ENCODE measurements around the gene SPZ1.
"Not testable (repeated sequence)": the region's sequence is repeated elsewhere in the genome, so short reads cannot be mapped to it uniquely, and the experiment has no call there.

SPZ1 gene

DNA sequence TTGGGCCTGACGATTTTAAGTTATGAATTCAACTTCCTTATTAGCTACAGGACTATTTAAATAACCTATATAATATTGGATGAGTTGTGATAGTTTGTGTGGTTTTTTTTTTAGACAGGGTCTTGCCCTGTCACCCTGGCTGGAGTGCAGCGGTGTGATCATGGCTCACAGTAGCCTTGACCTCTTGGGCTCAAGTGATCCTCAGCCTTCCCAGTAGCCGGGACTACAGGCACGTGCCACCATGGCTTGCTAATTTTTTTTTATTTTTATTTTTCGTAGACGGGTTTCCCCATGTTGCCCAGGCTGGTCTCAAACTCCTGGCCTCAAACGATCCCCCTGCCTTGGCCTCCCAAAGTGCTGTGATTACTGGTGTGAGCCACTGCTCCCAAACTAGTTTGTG is 17.6 kb downstream of the SPZ1 start:
- H3K27ac ChIP-seq (ENCODE audit: low read depth, low read length), result no peak overlapping the region
- H3K9ac ChIP-seq (ENCODE audit: low read depth, low read length), result no peak overlapping the region
- H3K27me3 ChIP-seq (ENCODE audit: control insufficient read depth, insufficient read depth, low read length), result no peaks in the 10 kb centered on the region
- H3K9me3 ChIP-seq (ENCODE audit: control insufficient read depth, insufficient read depth, low read length), result no peaks in the 10 kb centered on the region
- H3K4me3 ChIP-seq (ENCODE audit: low read depth, low read length), result no peak overlapping the region
- no peaks in the 10 kb centered on the region for H3K4me1 ChIP-seq (ENCODE audit: control insufficient read depth, insufficient read depth, low read length)
- no peaks in the 10 kb centered on the region for H3K36me3 ChIP-seq (ENCODE audit: control insufficient read depth, insufficient read depth, low read length)

DNA sequence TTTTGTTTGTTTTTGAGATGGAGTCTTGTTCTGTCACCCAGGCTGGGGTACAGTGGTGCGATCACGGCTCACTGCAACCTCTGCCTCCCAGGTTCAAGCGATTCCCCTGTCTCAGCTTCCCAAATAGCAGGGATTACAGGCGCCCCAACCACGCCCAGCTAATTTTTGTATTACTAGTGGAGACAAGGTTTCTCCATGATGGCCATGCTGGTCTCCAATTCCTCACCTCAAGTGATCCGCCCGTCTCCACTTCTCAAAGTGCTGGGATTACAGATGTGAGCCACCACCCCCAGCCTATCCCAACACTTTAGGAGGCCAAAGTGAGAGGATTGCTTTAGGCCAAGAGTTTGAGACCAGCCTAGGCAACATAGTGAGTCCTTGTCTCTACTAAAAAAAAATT is 19.3 kb downstream of the SPZ1 start:
- no peaks in the 10 kb centered on the region for H3K4me1 ChIP-seq (ENCODE audit: control insufficient read depth, insufficient read depth, low read length)
- no peaks in the 10 kb centered on the region for H3K9me3 ChIP-seq (ENCODE audit: control insufficient read depth, insufficient read depth, low read length)

GRCh38 chr5:80341016-80341775 is 21.4 kb downstream of the SPZ1 start:
- Histone ChIP-seq H3K4me1 (ENCODE audit: control insufficient read depth, insufficient read depth, low read length) (no peaks in the 10 kb centered on the region), H3K9me3 (ENCODE audit: control insufficient read depth, insufficient read depth, low read length) (no peaks in the 10 kb centered on the region), H3K27ac (ENCODE audit: low read depth, low read length) (no peak overlapping the region), H3K36me3 (ENCODE audit: control insufficient read depth, insufficient read depth, low read length) (no peaks in the 10 kb centered on the region), H3K9ac (ENCODE audit: low read depth, low read length) (no peak overlapping the region), H3K4me3 (ENCODE audit: low read depth, low read length) (no peak overlapping the region), H3K27me3 (ENCODE audit: control insufficient read depth, insufficient read depth, low read length) (no peaks in the 10 kb centered on the region)

More for the DNA sequence above, 19.3 kb downstream of the SPZ1 start:
- Histone ChIP-seq H3K27me3 (ENCODE audit: control insufficient read depth, insufficient read depth, low read length) (no peaks in the 10 kb centered on the region), H3K27ac (ENCODE audit: low read depth, low read length) (no peak overlapping the region), H3K36me3 (ENCODE audit: control insufficient read depth, insufficient read depth, low read length) (no peaks in the 10 kb centered on the region), H3K4me3 (ENCODE audit: low read depth, low read length) (no peak overlapping the region), H3K9ac (ENCODE audit: low read depth, low read length) (no peak overlapping the region)

DNA sequence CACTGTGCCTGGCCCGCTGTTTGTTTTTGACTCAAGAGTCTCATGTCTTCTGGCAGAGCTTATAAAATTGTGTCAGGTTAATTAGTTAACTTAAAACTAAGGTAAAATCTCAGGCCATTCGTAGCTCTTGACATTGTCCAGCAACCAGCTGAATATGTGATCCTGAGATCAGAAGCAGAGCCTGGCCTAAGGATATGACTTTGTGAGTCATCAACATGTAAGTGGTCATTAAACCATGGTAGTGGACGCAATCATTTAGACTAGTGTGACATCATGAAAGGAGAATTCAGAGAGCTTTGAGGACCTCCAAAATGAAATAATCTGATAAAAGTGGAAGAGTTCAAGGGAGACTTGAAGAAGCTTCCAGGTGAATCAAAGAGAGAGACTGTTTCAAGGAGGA is 23.3 kb downstream of the SPZ1 start:
- Histone ChIP-seq H3K27ac (ENCODE audit: low read depth, low read length) (no peak overlapping the region), H3K36me3 (ENCODE audit: control insufficient read depth, insufficient read depth, low read length) (no peaks in the 10 kb centered on the region), H3K4me3 (ENCODE audit: low read depth, low read length) (no peak overlapping the region), H3K9me3 (ENCODE audit: control insufficient read depth, insufficient read depth, low read length) (no peaks in the 10 kb centered on the region), H3K9ac (ENCODE audit: low read depth, low read length) (no peak overlapping the region), H3K27me3 (ENCODE audit: control insufficient read depth, insufficient read depth, low read length) (no peaks in the 10 kb centered on the region), H3K4me1 (ENCODE audit: control insufficient read depth, insufficient read depth, low read length) (no peaks in the 10 kb centered on the region)

DNA sequence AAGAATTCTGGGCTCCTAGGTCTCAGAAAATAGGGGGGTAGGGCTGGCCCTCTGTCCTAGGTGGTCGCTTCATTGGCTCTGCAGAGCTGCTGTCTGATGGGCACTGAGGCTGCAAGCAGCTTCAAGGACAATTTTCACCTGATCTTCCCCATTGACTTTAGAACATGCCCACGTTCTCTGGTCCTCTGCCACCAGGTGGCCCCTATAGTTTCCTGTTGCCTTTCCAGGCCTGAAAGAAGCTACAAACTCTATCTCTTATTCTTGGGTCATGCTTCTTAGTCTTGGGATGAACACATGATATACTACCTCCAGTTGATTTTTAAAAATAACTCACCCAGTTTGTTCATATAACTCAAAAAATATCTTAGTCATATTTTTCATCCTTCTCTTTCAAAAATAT is 26.3 kb downstream of the SPZ1 start:
- no peaks in the 10 kb centered on the region for H3K4me1 ChIP-seq (ENCODE audit: control insufficient read depth, insufficient read depth, low read length)
- no peaks in the 10 kb centered on the region for H3K27me3 ChIP-seq (ENCODE audit: control insufficient read depth, insufficient read depth, low read length)
- H3K9me3 ChIP-seq (ENCODE audit: control insufficient read depth, insufficient read depth, low read length), result no peaks in the 10 kb centered on the region
- no peak overlapping the region for H3K4me3 ChIP-seq (ENCODE audit: low read depth, low read length)
- H3K36me3 ChIP-seq (ENCODE audit: control insufficient read depth, insufficient read depth, low read length), result no peaks in the 10 kb centered on the region
- H3K27ac ChIP-seq (ENCODE audit: low read depth, low read length), result no peak overlapping the region
- no peak overlapping the region for H3K9ac ChIP-seq (ENCODE audit: low read depth, low read length)

GRCh38 chr5:80348171-80348570 is 28.4 kb downstream of the SPZ1 start:
- Histone ChIP-seq H3K9me3 (ENCODE audit: control insufficient read depth, insufficient read depth, low read length) (no peaks in the 10 kb centered on the region), H3K4me1 (ENCODE audit: control insufficient read depth, insufficient read depth, low read length) (no peaks in the 10 kb centered on the region), H3K9ac (ENCODE audit: low read depth, low read length) (no peak overlapping the region), H3K27me3 (ENCODE audit: control insufficient read depth, insufficient read depth, low read length) (no peaks in the 10 kb centered on the region), H3K36me3 (ENCODE audit: control insufficient read depth, insufficient read depth, low read length) (no peaks in the 10 kb centered on the region), H3K27ac (ENCODE audit: low read depth, low read length) (no peak overlapping the region), H3K4me3 (ENCODE audit: low read depth, low read length) (no peak overlapping the region)

- not testable (repeated sequence) for H3K27ac ChIP-seq (ENCODE audit: low read depth, low read length); H3K4me3 ChIP-seq (ENCODE audit: low read depth, low read length); H3K9ac ChIP-seq (ENCODE audit: low read depth, low read length); H3K36me3 ChIP-seq (ENCODE audit: control insufficient read depth, insufficient read depth, low read length); H3K4me1 ChIP-seq (ENCODE audit: control insufficient read depth, insufficient read depth, low read length); H3K27me3 ChIP-seq (ENCODE audit: control insufficient read depth, insufficient read depth, low read length); H3K9me3 ChIP-seq (ENCODE audit: control insufficient read depth, insufficient read depth, low read length)
Measured at GRCh38 chr5:80351019-80351418, 31.2 kb downstream of the SPZ1 start.

DNA sequence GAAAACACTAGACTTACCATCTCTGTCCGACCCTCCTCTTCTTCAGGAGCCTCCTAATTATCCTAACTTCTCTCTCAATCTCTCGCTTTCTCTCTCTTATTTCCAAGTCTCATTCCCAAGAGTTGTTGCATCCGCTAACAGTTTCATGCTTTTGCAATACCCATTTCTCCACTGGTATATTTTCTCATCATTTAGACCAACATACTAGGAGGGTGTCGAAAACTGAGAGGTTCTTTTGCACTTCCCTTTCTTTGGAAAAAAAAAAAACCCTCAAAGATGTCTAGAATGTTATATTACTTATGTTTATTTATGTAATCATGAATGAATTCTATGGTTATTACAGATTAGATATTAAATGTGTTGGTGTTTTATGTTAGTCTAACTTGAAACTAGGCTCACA is 35.9 kb downstream of the SPZ1 start:
- Histone ChIP-seq H3K36me3 (ENCODE audit: control insufficient read depth, insufficient read depth, low read length) (no peaks in the 10 kb centered on the region), H3K9me3 (ENCODE audit: control insufficient read depth, insufficient read depth, low read length) (no peaks in the 10 kb centered on the region), H3K27me3 (ENCODE audit: control insufficient read depth, insufficient read depth, low read length) (no peaks in the 10 kb centered on the region), H3K4me3 (ENCODE audit: low read depth, low read length) (no peak overlapping the region), H3K4me1 (ENCODE audit: control insufficient read depth, insufficient read depth, low read length) (no peaks in the 10 kb centered on the region), H3K9ac (ENCODE audit: low read depth, low read length) (no peak overlapping the region), H3K27ac (ENCODE audit: low read depth, low read length) (no peak overlapping the region)

DNA sequence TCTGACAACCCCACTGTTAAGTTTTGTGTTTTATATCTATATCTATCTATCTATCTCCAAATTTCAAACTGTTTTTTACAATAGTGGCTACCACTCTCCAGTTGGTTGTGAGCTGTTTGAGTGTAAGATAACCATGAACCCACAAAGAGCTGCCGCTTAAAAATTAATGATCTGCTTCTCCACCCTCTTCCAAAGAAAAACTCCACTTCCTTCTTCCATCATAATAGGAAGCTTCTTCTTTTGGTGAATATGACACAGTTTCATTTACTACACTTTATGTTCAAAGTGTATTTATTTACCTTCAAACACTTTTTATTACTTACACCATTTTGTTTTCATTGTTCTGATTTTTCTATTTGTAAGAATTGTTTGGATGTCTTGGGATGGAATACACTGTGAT is 37.9 kb downstream of the SPZ1 start:
- H3K27ac ChIP-seq (ENCODE audit: low read depth, low read length), result no peak overlapping the region
- no peaks in the 10 kb centered on the region for H3K4me1 ChIP-seq (ENCODE audit: control insufficient read depth, insufficient read depth, low read length)
- H3K27me3 ChIP-seq (ENCODE audit: control insufficient read depth, insufficient read depth, low read length), result no peaks in the 10 kb centered on the region
- no peak overlapping the region for H3K4me3 ChIP-seq (ENCODE audit: low read depth, low read length)
- H3K36me3 ChIP-seq (ENCODE audit: control insufficient read depth, insufficient read depth, low read length), result no peaks in the 10 kb centered on the region
- no peak overlapping the region for H3K9ac ChIP-seq (ENCODE audit: low read depth, low read length)
- H3K9me3 ChIP-seq (ENCODE audit: control insufficient read depth, insufficient read depth, low read length), result no peaks in the 10 kb centered on the region

GRCh38 chr5:80360914-80361444 is 41.2 kb downstream of the SPZ1 start:
- Histone ChIP-seq H3K9me3 (ENCODE audit: control insufficient read depth, insufficient read depth, low read length) (no peaks in the 10 kb centered on the region), H3K27me3 (ENCODE audit: control insufficient read depth, insufficient read depth, low read length) (no peaks in the 10 kb centered on the region), H3K27ac (ENCODE audit: low read depth, low read length) (no peak overlapping the region), H3K4me1 (ENCODE audit: control insufficient read depth, insufficient read depth, low read length) (no peaks in the 10 kb centered on the region), H3K9ac (ENCODE audit: low read depth, low read length) (no peak overlapping the region), H3K4me3 (ENCODE audit: low read depth, low read length) (no peak overlapping the region), H3K36me3 (ENCODE audit: control insufficient read depth, insufficient read depth, low read length) (no peaks in the 10 kb centered on the region)

GRCh38 chr5:80364892-80365291 is 45.1 kb downstream of the SPZ1 start:
- no peaks in the 10 kb centered on the region for H3K27me3 ChIP-seq (ENCODE audit: control insufficient read depth, insufficient read depth, low read length)

More at GRCh38 chr5:80364892-80365291, 45.1 kb downstream of the SPZ1 start:
- H3K36me3 ChIP-seq (ENCODE audit: control insufficient read depth, insufficient read depth, low read length), result no peaks in the 10 kb centered on the region
- H3K4me3 ChIP-seq (ENCODE audit: low read depth, low read length), result no peak overlapping the region
- H3K9me3 ChIP-seq (ENCODE audit: control insufficient read depth, insufficient read depth, low read length), result no peaks in the 10 kb centered on the region
- no peak overlapping the region for H3K9ac ChIP-seq (ENCODE audit: low read depth, low read length)
- peaks cover 4% of the 10 kb centered on the region for H3K4me1 ChIP-seq (ENCODE audit: control insufficient read depth, insufficient read depth, low read length)
- H3K27ac ChIP-seq (ENCODE audit: low read depth, low read length), result no peak overlapping the region

Measured in HUES48 (cell line).